Stimulated activated CD8-positive, alpha-beta memory T cell treated with anti-CD3 and anti-CD28 coated beads, Interleukin-12 subunit alpha, Interleukin-12 subunit beta, amount 100 ng/mL, for 24 hours (primary cell): ENCODE results near the gene TJP3.
"Not testable (repeated sequence)": the region's sequence is repeated elsewhere in the genome, so short reads cannot be mapped to it uniquely, and the experiment has no call there.

Experiments used
- DNase-seq: peaks from one replicate; pipeline ENCODE4 v3.0.0-alpha.2; 2020; ENCODE audit errors: extremely low read depth

Gene TJP3

GRCh38 chr19:3745363-3746045 is 37.3 kb downstream of the TJP3 start:
- DNase-seq = no peak

GRCh38 chr19:3746371-3747056 is 38.3 kb downstream of the TJP3 start:
- no peak for DNase-seq

GRCh38 chr19:3748965-3749364 is 40.8 kb downstream of the TJP3 start:
- no peak for DNase-seq

- DNase-seq = no peak
These were observed 42.0 kb downstream of the TJP3 start for GRCh38 chr19:3750211-3750610.

- DNase-seq = no peak
These were observed 43.1 kb downstream of the TJP3 start for GRCh38 chr19:3751236-3751635.

GRCh38 chr19:3752492-3752891 is 44.3 kb downstream of the TJP3 start:
- DNase-seq = no peak

- no peak for DNase-seq
These were observed 45.6 kb downstream of the TJP3 start for GRCh38 chr19:3753631-3754410.

GRCh38 chr19:3757705-3758104 is 49.5 kb downstream of the TJP3 start:
- DNase-seq = not testable (repeated sequence)

- not testable (repeated sequence) for DNase-seq
These were observed 50.1 kb downstream of the TJP3 start for GRCh38 chr19:3758297-3758696.

GRCh38 chr19:3759482-3760254 is 51.5 kb downstream of the TJP3 start:
- no peak for DNase-seq

- DNase-seq = no peak
These were observed 52.7 kb downstream of the TJP3 start for GRCh38 chr19:3760871-3761361.

- DNase-seq = peak; percentile 89
These were observed 53.4 kb downstream of the TJP3 start, which contains the start of gene APBA3 for GRCh38 chr19:3761382-3762129. TSS of gene APBA3 (minus strand) at chr19:3761692. CDS start at chr19:3760264, 1,428 bp downstream.

- no peak for DNase-seq
These were observed 53.9 kb downstream of the TJP3 start for GRCh38 chr19:3762130-3762473.

- DNase-seq = peak; percentile 99
These were observed 54.6 kb downstream of the TJP3 start, which contains the start of gene MRPL54 for GRCh38 chr19:3762501-3763459. TSS of gene MRPL54 (plus strand) at chr19:3762682. CDS start at chr19:3762701, 19 bp downstream.

GRCh38 chr19:3765121-3765520 is 56.9 kb downstream of the TJP3 start:
- no peak for DNase-seq

GRCh38 chr19:3765757-3766156 is 57.6 kb downstream of the TJP3 start:
- DNase-seq = not testable (repeated sequence)

- DNase-seq = no peak
These were observed 58.3 kb downstream of the TJP3 start for GRCh38 chr19:3766520-3766919.

- DNase-seq = no peak
These were observed 58.9 kb downstream of the TJP3 start for GRCh38 chr19:3767050-3767449.

GRCh38 chr19:3768015-3768747 is 60.0 kb downstream of the TJP3 start:
- DNase-seq = no peak
